HUDEP-2 (cell line): ENCODE measurements around the gene RHOT2.

Experiments
- DNase-seq, 76 experiments: peaks; one replicate each; lab custom pipeline; 2025; ENCODE audit not compliant: unreplicated experiment in 76 of 76; lab: John Stamatoyannopoulos, UW

Gene RHOT2

GRCh38 chr16:631808-632358 lies 36.0 kb upstream of the RHOT2 start:
- no peak for DNase-seq

- DNase-seq: no peak
Measured at GRCh38 chr16:632486-633335, 35.2 kb upstream of the RHOT2 start.

- DNase-seq: no peak
Measured at GRCh38 chr16:633336-634050, 34.4 kb upstream of the RHOT2 start.

- no peak for DNase-seq
Measured at GRCh38 chr16:634051-634670, 33.8 kb upstream of the RHOT2 start.

- no peak for DNase-seq
Measured at GRCh38 chr16:634996-635395, 32.9 kb upstream of the RHOT2 start.

GRCh38 chr16:635573-636205 lies 32.2 kb upstream of the RHOT2 start:
- DNase-seq: no peak

- DNase-seq: peak in 75 of 76 experiments; percentile 18 to 98 (median 88)
Measured at GRCh38 chr16:636206-637080, 31.5 kb upstream of the RHOT2 start, which contains the start of gene METTL26. METTL26 (minus strand) TSS chr16:636305; CDS start chr16:636290, 15 bp downstream.

- DNase-seq: peak in 58 of 76 experiments; percentile 11 to 94 (median 86)
Measured at GRCh38 chr16:637081-638018, 30.6 kb upstream of the RHOT2 start.

- no peak for DNase-seq
Measured at GRCh38 chr16:638034-638543, 29.8 kb upstream of the RHOT2 start.

- DNase-seq: no peak
Measured at GRCh38 chr16:638836-639235, 29.1 kb upstream of the RHOT2 start.

- DNase-seq: no peak
Measured at GRCh38 chr16:640614-641013, 27.3 kb upstream of the RHOT2 start.

GRCh38 chr16:641326-642188 lies 26.4 kb upstream of the RHOT2 start, which contains the start of gene MCRIP2:
MCRIP2 (plus strand) TSS chr16:641828; CDS start chr16:641992, 164 bp downstream.
- DNase-seq: peak in 70 of 76 experiments; percentile 27 to 89 (median 73)

- peak in 51 of 76 experiments; percentile 4 to 60 (median 35) for DNase-seq
Measured at GRCh38 chr16:642189-643049, 25.5 kb upstream of the RHOT2 start.

GRCh38 chr16:643050-643368 lies 24.9 kb upstream of the RHOT2 start:
- DNase-seq: no peak

GRCh38 chr16:644556-644955 lies 23.4 kb upstream of the RHOT2 start:
- no peak for DNase-seq

GRCh38 chr16:645852-646678 lies 21.9 kb upstream of the RHOT2 start:
- DNase-seq: no peak
